T-helper 9 cell (primary cell): ENCODE data around the gene MCFD2.
"Not testable (repeated sequence)": the region's sequence is repeated elsewhere in the genome, so short reads cannot be mapped to it uniquely, and the experiment has no call there.

ENCODE experiments used
- DNase-seq: peaks from one replicate; pipeline ENCODE4 v3.0.0-alpha.2; 2020

The MCFD2 gene

DNA sequence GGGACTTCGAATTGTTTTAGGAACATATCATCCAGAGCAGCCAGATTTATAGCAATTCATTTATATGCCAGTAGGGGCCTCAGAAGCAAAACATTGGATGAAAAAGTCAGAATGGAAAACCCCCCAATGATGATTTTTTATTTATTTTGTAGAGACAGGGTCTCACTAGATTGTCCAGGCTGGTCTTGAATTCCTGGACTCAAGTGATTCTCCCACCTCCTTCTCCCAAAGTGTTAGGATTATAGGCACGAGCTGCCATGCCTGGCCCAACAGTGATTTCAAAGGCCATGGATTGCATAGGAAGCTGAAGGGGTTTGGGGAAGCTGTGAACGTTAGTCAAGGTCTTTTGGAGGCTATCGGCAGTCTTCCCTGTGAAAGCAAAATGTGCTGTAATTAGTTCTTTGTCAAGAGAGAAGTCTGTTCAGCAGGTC lies 21.9 kb upstream of the MCFD2 start:
- DNase-seq, result no peak

DNA sequence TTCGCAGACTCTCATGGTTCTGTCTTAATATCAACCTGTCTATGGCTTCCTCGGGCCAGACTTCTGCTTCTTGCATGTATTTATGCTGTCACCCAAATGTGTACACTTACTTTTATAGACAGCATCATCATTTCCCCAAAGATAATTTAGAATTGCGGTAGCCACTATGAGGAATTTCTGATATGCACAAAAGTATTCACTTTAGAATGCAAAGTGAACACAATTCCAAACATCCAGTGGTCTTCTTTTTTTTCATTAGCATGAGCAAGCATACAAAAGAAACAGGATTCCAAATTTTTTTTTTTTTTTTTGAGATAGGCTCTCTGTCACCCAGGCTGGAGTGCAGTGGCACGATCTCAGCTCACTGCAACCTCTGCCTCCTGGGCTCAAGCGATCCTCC lies 21.0 kb upstream of the MCFD2 start:
- DNase-seq, result no peak

DNA sequence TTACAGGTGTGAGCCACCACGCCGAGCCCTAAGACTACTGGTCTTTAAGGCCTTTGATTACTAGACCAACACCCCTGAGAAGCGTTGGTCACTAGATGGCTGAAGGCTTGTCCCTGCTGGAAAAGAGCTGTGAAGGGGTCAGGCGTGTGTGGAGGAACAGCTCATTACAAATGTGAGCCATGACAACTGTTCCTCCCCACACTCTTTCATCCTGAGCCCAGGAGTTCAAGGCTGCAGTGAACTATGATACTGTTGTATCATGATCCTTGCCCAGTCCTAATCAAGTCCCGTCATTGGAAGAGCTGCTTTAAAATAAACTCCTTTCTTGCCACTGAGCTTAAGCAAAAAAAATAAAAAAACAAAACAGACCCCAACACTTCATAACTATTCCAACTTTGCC lies 19.5 kb upstream of the MCFD2 start:
- DNase-seq, result no peak

DNA sequence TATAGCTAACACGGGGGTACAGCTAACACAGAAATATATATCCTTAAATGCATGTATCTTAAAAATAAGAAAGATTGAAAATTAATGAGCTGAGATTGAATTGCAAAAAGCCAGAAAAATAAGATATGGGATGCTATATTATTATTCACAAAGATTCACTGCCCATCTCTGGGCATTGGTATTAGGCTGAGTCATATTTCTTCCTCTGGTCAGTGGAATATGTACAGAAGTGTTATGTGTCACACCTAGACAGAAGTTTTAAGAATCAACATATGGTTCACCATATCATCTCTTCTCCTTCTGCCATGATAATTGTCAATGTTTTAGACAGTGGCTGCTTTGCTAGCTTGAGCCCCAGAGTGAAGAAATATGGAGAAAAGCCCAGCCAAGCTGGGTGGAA lies 14.0 kb upstream of the MCFD2 start:
- DNase-seq, result no peak

DNA sequence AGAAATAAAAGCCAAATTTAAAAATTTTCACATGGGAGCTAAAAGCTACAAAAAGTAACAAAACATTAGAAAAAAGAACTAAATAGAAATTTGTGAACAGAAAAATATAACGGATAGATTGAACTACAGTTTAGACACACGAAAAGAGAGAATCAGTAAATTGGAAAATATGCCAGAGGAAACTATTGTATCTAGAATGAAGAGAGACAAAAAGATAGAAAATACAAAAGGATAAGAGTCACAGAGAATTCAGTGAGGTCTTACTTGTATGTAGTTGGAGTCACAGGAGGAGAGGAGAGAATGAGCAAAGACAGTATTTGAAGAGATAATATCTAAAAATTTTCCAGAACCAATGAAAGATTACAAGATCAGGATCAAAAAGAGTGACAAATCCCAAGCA lies 11.3 kb upstream of the MCFD2 start:
- DNase-seq, result no peak

DNA sequence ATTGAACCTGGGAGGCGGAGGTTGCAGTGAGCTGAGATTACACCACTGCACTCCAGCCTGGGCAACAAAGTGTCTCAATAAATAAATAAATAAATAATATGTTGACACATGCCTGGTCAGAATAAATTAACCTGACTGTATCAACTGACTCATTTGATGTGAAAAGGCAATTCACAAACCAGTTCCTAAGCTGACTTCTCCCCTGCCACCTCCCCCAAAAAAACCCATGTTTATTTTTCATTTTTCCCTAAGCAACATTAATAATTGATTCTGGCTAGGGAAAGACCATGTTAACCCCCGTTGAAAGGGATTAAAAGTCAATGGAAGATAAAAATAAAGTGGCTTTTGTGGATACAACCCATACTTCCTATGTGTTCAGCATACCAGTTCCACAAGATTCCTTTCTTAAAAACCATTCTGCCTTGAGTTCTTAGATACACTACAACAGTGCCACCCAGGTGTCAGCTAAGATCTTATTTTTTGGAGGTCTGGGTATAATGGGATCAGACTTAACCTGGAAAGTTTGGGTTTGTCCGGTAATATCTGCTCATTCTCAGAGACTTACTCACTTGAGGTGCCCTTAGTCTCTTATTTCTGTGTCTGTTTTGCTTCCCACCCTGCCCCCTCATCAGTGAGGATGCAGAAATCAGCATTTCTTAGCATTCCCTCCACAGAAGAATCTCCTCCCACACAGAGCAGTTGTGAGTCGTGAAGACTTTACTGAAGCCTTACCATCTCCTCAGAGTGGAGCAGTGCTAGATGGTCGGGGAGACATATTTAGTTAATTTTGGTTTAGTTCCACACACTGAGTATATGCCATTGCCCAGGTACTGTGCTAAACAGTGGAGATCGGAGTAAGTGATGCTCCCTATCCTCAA lies 10.1 kb upstream of the MCFD2 start:
- DNase-seq, result no peak

DNA sequence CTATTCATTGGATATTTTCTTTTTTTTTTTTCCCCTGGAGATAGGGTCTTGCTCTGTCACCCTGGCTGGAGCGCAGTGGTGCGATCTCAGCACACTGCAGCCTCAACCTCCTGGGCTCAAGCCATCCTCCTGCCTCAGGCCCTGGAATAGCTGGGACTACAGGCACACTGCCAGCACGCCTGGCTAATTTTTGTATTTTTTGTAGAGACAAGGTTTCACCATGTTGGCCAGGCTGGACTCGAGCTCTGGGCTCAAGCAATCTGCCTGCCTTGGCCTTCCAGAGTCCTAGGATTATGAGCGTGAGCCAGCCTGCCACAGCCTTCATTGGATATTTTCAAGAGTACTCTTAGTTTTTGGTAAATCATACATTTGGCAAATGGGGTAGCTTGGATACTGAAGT lies 9.0 kb upstream of the MCFD2 start:
- no peak for DNase-seq

DNA sequence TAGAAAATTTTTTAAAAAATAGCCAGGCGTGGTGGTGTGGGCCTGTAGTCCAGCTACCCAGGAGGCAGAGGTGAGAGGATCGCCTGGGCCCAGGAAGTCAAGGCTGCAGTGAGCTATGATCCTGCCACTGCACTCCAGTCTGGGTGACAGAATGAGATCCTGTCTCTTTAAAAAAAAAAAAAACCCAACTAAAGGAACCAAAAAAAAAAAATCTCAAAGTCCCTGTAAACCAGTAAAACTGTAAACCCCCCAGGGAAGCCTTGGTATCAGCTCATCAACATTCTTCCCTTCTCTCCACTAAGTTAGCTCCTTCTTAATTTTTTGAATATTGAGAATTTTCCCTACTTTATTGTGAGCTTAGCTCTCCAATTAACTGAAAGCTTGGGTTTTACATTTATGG lies 8.4 kb upstream of the MCFD2 start:
- no peak for DNase-seq

DNA sequence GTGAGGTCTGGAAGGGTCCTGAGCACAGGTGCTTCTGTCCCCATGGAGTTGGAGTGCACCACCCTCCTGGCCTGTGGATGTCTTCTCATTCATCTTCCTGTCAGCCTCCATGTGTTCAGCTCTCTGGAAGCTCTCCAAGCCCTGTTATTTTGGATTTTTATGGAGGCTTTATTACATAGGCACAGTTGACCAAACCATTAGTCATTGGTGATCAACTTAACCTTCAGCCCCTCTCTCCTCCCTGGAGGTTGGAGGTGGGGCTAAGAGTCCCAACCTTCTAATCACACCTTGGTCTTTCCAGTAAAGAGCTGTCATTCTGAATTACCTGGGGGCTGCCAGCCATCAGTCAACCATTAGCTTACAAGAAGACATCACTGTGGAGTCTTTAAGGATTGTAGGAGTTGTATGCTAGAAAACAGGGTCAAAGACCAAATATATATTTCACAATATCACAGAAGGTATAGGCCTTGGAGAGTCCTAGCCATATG lies 7.5 kb upstream of the MCFD2 start:
- no peak for DNase-seq

DNA sequence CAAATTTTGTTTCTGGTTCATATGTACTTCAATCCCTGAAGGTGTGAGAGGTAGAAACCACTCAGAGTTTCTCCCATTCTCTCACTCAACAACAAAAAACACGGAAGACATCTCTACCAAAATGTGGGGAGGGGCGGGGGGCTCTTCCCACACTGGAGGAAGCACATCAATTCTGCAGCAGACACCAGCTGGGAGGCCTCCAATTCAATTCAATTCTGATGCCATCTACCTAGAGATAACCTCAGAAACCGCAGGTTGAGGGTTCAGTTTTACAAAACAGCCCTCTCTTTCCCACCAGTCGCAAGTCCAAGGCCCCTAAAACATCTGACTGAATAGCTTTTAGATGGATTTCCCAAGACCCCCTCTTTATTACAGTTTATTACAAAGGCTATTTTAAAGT lies 7.0 kb upstream of the MCFD2 start:
- no peak for DNase-seq

DNA sequence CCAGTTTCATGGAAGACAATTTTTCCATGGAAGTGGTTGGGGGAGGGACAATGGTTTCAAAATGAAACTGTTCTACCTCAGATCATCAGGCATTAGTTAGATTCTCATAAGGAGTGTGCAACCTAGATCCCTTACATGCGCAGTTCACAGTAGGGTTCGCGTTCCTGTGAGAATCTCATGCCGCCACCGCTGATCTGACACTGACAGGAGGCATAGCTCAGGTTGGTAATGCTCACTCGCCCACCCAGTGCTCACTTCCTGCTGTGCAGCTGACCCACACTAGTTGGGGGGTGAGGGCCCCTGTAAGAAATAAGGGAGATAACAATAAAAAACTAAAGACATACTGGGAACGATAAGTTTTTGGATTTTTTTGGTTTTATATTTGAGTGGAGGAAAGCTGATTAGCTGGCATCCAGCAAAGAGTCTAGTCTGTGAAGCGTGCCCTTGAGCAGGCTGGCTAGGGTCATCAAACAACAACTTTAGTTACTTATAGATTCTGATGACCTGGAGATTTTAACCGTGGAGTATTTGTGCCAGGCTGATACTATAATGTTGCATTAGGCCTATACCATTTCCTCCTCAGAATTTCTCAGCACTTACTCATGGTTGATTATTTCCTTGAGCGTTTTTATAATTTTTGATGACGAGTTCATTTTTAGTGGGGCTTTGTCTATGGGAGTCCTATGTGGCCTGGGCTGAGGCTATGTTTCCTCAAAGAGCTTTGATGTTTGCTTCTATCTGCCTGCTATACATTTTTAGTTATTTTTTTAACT lies 6.3 kb upstream of the MCFD2 start:
- DNase-seq, result no peak

DNA sequence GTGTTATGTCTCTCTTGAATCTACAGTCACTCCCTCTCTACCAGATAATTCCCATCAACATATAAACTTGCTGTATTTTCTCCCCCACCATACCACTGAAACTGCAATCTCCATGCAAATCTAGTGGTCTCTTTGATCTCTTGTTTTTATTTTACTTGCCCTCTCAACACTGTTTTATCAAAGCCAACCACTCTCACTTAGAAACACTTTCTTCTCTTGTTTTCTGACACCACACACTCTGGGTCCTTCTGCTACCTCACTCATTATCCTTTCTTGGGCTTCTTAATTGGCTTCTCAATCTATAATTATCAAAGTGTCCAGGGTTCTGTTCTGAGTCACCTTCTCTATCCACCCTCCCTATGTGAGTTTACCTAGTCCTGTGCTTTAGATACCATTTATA lies 2.0 kb upstream of the MCFD2 start:
- no peak for DNase-seq

DNA sequence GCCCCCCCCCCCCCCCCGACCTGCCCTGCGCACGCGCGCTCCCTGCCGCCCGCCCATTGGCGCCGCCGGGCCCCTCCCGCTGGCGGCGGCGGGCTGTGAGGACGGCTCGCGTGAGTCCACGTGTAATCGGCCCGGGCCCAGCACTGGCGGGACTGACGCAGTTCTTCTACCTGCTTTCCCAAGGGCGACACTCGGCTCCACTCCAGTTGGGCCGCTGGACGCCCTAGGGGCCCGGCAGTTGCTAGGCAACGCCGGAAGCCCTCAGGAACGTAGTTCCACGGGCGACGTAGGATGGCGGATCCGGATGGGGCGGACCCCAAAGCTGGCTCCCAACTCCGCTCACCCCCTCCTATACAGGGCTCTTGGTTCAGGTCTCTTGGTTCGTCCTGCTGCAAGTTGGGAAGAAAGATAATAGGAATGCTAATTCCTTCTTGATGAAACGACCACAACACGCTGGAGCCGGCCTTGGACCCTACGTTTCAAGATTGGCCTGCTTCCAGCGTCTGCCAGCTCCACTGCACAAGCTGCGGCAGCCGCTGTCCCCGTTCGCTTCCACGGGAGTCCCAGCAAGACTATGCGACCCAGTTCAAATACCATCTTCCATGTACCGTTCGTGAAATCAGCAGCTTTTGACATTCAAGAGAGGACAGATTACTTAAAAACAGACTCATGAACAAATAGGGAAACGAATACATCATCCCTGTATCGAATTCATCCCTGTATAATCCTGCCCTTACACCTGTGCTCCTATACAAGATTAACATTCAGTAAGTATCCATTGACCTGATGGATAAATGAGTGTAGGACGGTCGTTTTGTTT lies 415 bp upstream of the MCFD2 start:
- peak; percentile 68 for DNase-seq

DNA sequence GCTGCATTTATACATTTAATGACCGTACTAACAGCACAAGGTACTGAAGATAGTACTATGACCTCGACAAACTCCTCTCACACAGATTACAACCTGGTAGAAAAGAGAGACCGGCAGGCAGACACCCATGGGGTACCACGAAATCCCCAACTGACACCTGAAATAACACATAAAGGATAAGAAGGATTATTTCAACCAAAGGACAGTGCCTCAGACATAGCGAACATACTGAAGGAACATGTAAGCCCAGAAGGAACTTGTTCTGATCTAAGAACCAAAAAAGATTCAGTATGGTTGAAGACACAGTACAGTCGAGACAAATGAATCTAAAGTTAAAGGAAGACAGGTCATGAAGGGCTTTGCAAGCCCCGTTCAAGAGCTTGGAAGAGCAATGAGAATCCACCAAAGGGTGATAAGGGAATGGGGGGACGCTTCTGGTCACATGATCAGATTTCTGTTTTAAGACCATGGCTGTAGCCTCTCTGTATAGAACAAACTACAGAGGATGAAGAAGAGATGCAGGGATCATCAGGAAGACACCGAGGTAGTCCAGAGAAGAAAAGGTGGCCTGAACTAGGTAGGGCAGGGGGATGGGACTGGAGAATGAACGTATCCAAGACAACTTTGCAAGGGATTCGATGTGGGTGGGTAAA lies 902 bp downstream of the MCFD2 start:
- no peak for DNase-seq

DNA sequence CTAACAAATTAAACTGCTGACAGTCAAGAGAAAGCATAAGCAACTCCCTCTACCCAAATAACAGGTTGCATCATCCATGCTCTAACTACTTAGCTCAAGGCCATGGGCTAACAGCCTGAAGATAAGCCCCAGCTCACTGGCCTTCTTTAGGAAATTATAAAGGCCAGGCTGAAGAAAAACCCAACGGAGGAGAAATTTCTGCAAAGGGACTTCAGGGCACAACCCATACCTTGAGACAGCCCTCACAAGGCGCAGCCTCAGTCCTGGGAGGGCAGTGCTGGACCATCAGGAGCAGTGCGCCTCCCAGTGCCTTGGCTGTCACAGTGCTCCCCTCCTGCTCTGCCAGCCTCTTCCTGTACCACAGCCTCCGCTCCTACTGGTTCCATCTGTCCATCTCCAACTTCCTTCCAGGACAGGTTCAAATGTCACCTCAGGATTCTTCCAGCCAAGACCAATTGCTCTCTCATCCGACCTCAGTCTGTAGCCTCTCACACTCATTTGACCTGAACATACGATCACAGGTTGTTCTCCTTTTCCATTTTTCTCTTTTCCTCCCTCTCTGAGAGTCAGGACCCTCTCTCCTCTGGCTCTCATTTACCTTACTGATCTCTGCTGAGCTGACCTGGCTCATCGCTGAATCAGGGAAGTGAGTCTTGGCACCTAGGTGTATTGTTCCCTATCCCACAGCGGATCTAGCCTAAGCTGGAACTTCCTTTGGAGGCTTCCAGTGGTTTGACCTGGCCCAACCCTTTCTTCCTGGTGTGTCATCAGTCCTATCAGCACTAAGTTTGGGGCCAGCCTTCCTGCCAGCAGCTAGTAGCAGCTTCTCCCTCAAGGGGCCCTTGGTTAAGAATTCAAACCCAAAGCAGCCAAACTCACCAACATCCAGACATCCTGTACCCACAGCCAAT lies 1.9 kb downstream of the MCFD2 start:
- DNase-seq, result no peak

DNA sequence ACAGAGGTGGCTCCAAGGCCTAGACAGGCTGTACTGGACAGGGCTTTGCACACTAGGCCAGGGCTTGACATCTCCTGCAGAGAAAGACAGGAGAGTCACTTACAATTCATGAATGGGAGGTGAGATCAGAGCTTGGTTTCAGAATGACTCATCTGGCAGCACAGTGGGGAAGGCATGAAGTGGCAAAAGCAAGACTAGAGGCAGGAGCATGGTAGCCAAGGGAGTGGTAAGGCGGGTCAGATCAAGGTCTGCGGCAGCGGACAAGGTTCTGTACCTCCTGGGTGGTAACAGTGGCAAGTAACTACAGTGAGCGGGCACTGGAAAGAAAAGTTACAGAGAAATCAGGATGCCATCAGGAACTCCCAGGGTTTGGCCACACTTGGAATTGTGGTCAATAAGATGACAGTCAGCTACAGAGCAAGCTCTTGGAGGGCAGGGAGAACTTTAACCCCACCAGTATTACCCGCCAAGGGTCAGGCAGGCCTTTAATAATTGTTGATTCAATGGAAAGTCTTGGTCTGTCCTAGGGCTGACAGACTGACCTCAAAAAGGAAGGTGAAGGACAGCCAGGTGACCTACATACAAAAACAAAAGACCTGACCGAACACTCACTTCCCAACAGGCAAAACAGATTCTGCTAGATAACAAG lies 5.7 kb downstream of the MCFD2 start:
- DNase-seq, result no peak

DNA sequence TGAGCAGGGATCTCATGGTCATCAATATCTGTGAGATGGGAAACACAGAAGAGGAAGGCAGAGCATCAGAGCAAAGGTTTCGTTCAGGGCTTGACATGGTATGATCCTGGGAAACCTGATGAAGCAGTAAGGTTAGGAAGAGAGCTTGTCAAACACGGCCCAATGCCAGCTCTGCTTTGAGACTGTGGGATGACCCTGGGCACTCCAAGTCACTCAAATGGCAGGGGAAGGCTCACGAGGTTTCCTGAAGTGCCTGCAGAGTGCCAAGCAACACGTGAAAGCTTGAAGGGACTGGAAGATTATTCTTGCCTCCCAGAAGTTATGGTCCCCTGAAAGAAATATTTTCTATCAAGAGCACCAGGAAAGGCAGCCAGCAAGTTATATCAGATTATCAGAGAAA lies 6.5 kb downstream of the MCFD2 start:
- DNase-seq, result no peak

DNA sequence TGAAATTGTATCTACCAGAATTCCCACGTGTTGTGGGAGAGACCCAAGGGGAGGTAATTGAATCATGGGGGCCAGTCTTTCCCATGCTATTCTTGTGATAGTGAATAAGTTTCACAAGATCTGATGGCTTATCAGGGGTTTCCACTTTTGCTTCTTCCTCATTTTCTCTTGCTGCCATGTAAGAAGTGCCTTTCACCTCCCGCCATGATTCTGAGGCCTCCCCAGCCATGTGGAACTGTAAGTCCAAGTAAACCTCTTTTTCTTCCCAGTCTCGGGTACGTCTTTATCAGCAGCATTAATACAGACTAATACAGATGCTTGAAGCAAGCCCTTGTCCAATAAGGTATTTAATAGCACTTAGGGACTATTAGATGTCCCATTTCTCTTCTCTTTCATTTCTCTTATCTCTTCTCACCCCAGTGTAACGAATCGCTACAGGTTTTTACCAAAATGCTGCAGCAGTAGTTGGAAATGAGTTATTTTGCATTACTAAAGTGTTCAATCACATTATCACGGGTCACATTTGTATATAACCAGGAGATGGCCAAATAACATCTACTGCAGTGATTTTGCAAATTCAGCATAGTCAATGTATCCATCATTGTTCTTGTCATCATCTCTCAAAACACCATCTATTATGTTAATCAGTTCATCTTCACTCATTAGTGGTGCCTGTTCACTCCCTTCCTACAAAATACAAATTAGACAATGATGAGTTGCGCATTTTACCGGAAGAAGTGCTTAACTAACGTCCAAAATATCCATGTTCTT lies 10.5 kb downstream of the MCFD2 start:
- not testable (repeated sequence) for DNase-seq

DNA sequence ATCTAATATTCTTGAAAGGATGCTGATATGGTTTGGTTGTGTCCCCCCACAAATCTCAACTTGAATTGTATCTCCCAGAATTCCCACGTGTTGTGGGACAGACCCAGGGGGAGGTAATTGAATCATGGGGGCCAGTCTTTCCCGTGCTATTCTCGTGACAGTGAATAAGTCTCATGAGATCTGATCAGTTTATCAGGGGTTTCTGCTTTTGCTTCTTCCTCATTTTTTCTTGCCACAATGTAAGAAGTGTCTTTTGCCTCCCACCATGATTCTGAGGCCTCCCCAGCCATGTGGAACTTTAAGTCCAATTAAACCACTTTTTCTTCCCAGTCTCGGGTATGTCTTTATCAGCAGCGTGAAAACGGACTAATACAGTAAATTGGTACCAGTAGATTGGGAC lies 12.6 kb downstream of the MCFD2 start:
- not testable (repeated sequence) for DNase-seq

DNA sequence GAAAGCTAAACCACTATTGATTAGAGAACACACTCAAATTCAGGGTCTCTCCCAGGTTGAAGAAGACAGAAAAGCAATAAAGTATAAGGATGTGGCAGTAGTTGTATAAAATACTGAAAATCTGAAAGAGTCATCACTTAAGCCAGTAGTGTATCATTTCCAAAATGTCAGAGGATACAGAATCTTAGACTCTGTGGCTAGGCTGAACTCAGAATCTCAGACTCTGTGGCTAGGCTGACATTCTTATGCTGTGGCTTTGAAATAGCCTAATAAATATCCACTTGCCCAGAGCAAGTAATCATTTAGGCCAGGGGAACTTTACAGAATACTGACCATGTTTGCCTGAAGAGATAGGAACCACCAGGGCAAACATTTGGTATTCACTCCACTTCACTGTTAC lies 13.1 kb downstream of the MCFD2 start:
- DNase-seq, result no peak
